ENCODE measurements around the gene DGCR2. TPM values are rescaled to one million over a fixed set of nuclear protein-coding genes. Genes with fewer than 3 reads are reported as not detected.
"Not testable (repeated sequence)": the region's sequence is repeated elsewhere in the genome, so short reads cannot be mapped to it uniquely, and the experiment has no call there.

The DGCR2 gene
- total RNA-seq, 1 donor from 2014 or later = 64.4 TPM

DNA sequence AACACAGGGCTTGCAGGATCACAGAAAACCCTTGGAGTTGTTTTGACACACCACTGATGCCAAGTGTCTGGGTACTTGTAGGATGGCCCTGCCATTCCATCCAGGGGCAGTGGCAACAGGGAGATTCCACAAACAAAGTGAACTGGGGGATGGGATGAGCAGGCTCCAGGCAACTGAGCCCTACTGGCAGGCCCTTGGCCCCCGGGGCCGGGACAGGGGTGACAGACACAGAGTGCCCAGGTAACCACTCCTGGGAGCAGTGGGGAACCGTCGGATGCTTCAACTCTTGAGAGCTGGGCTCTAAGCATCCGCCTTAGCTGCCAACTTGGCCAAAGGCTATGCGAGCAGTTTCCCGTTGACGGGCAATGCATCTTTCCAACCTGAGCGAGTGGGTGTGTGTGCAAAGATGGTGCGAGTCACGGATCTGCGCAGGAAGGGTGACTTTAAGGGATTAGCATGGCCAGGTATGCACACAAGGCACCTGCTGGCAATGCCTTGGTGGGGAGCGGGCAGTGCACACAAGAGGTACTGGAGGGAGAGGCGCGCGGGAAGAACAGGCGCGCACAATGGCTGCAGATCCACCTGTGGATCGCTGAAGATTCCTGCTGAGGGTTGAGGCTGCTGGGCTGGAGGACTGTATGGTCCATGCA, 103.1 kb downstream of the DGCR2 start:
- TF ChIP-seq, protein P1, sequence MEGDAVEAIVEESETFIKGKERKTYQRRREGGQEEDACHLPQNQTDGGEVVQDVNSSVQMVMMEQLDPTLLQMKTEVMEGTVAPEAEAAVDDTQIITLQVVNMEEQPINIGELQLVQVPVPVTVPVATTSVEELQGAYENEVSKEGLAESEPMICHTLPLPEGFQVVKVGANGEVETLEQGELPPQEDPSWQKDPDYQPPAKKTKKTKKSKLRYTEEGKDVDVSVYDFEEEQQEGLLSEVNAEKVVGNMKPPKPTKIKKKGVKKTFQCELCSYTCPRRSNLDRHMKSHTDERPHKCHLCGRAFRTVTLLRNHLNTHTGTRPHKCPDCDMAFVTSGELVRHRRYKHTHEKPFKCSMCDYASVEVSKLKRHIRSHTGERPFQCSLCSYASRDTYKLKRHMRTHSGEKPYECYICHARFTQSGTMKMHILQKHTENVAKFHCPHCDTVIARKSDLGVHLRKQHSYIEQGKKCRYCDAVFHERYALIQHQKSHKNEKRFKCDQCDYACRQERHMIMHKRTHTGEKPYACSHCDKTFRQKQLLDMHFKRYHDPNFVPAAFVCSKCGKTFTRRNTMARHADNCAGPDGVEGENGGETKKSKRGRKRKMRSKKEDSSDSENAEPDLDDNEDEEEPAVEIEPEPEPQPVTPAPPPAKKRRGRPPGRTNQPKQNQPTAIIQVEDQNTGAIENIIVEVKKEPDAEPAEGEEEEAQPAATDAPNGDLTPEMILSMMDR (IDR thresholded peaks at IDR 0.05) = no peak
- DNase-seq (ENCODE audit: extremely low spot score, unreplicated experiment) = no peak
- Mint-ChIP-seq H3K27ac (ENCODE audit: unreplicated experiment) (no peak overlapping the region), H3K4me1 (ENCODE audit: unreplicated experiment) (no peaks in the 10 kb centered on the region), H3K9me3 (ENCODE audit: unreplicated experiment) (no peaks in the 10 kb centered on the region), H3K36me3 (ENCODE audit: unreplicated experiment) (no peaks in the 10 kb centered on the region), H3K27me3 (ENCODE audit: unreplicated experiment) (peaks cover 23% of the 10 kb centered on the region), H3K4me3 (ENCODE audit: unreplicated experiment) (no peak overlapping the region)

DNA sequence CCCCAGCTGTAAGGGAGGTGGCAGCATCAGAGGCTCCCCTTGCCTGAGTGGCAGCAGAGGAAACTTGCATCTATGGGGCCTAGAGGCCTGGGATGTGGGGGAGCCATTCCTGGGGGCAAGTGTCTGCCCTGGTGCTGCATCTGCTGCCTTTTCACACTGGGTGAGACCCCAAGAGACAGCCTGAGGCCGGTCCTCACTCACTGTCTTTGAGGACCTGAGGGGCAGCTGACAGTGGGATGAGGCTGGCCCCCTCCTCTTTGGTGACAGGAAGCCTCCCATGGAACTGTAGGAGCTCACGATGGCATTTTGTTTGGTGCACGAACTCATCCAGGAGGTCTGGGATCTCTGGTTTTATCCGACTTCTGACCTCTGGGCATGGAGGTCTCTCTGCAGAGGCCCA, 104.0 kb downstream of the DGCR2 start:
- no peaks in the 10 kb centered on the region for H3K9me3 Mint-ChIP-seq (ENCODE audit: unreplicated experiment)
- H3K36me3 Mint-ChIP-seq (ENCODE audit: unreplicated experiment) = no peaks in the 10 kb centered on the region
- no peak for DNase-seq (ENCODE audit: extremely low spot score, unreplicated experiment)
- H3K4me3 Mint-ChIP-seq (ENCODE audit: unreplicated experiment) = no peak overlapping the region
- TF ChIP-seq, protein P1 (IDR thresholded peaks at IDR 0.05) = no peak
- no peaks in the 10 kb centered on the region for H3K4me1 Mint-ChIP-seq (ENCODE audit: unreplicated experiment)
- no peak overlapping the region for H3K27ac Mint-ChIP-seq (ENCODE audit: unreplicated experiment)
- H3K27me3 Mint-ChIP-seq (ENCODE audit: unreplicated experiment) = peaks cover 23% of the 10 kb centered on the region

DNA sequence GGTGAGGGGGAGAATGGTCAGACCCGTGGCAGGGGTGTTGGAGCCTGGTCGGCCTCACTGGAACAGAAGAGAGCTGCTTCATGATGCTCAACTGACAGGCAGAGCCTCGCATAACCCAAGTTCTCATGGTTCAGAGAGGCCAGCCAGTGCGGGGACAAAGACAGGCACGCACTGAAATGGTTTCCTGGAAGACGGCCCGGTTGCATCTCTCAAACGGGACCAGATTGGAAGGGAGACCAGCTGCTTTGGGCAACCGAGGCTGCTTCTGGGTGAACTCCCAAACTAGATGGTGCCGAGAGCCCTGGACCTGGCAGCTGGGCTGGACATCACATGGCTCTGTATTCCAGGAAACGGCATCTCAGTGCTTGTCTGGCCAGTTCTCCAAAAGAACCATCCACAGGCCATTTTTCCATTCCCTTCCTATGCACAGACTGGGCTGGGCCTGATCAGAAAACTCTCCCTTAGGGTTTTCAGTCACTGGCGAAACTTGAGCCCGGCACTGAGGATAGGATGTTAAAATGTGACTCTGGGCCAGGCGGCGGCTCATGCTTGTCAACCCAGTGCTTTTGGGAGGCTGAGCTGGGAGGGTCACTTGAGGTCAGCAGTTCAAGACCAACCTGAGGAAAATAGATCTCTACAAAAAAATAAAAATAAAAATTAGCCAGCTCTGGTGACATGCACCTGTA, 106.0 kb downstream of the DGCR2 start:
- Mint-ChIP-seq H3K27ac (ENCODE audit: unreplicated experiment) (no peak overlapping the region), H3K4me3 (ENCODE audit: unreplicated experiment) (no peak overlapping the region), H3K9me3 (ENCODE audit: unreplicated experiment) (no peaks in the 10 kb centered on the region), H3K36me3 (ENCODE audit: unreplicated experiment) (no peaks in the 10 kb centered on the region), H3K4me1 (ENCODE audit: unreplicated experiment) (no peaks in the 10 kb centered on the region), H3K27me3 (ENCODE audit: unreplicated experiment) (peaks cover 30% of the 10 kb centered on the region)
- TF ChIP-seq, protein P1 (IDR thresholded peaks at IDR 0.05) = no peak
- DNase-seq (ENCODE audit: extremely low spot score, unreplicated experiment) = no peak

DNA sequence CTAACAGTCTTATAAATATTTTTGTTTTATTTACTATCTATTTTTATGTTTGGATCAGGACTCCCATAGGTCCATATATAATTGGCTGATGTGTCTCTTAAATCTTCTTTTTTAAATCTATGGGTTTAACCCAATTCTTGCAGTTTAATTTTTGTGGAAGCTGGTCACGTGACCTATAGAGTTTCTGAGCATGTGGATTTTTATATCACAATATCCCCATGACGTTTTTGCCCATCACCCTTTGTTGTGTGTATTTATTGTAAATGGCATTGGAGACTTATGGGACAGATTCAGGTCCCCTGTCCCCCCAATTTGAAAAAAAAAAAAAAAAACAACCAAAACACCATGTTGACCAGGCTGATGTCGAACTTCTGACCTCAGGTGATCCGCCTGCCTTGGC, 107.3 kb downstream of the DGCR2 start:
- H3K27me3 Mint-ChIP-seq (ENCODE audit: unreplicated experiment) = peaks cover 29% of the 10 kb centered on the region
- H3K36me3 Mint-ChIP-seq (ENCODE audit: unreplicated experiment) = no peaks in the 10 kb centered on the region
- H3K4me1 Mint-ChIP-seq (ENCODE audit: unreplicated experiment) = no peaks in the 10 kb centered on the region
- H3K9me3 Mint-ChIP-seq (ENCODE audit: unreplicated experiment) = no peaks in the 10 kb centered on the region
- DNase-seq (ENCODE audit: extremely low spot score, unreplicated experiment) = no peak
- TF ChIP-seq, protein P1 (IDR thresholded peaks at IDR 0.05) = no peak
- no peak overlapping the region for H3K4me3 Mint-ChIP-seq (ENCODE audit: unreplicated experiment)
- H3K27ac Mint-ChIP-seq (ENCODE audit: unreplicated experiment) = no peak overlapping the region

DNA sequence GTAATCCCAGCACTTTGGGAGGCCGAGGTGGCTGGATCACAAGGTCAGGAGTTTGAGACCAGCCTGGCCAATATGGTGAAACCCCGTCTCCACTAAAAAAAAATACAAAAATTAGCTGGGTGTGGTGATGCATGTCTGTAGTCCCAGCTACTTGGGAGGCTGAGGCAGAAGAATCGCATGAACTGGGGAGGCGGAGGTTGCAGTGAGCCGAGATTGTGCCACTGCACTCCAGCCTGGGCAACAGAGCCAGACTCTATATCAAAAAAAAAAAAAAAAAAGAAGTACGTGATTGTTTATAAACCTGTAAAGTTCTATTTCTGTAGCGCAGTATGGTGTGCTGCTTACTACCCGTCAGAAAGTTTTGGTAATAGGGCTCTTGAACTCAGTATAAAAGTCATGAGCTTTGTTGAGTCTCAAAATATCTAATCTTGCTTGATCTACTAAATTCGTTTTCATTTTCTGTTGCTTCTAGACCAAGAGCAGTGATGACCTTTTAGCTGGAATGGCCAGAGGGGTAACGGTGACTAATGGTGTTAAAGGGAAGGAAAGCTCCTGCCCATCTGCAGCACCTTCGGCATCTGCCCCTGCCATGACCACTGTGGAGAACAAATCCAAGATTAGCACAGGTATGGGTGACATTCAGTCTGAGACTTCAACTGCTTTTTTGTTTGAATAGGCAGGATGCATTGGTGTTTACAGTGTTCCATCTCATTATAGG, 108.2 kb downstream of the DGCR2 start:
- H3K4me3 Mint-ChIP-seq (ENCODE audit: unreplicated experiment); H3K4me1 Mint-ChIP-seq (ENCODE audit: unreplicated experiment); H3K9me3 Mint-ChIP-seq (ENCODE audit: unreplicated experiment); H3K36me3 Mint-ChIP-seq (ENCODE audit: unreplicated experiment); DNase-seq (ENCODE audit: extremely low spot score, unreplicated experiment); H3K27ac Mint-ChIP-seq (ENCODE audit: unreplicated experiment): not testable (repeated sequence)
- H3K27me3 Mint-ChIP-seq (ENCODE audit: unreplicated experiment) = peaks cover 24% of the 10 kb centered on the region

DNA sequence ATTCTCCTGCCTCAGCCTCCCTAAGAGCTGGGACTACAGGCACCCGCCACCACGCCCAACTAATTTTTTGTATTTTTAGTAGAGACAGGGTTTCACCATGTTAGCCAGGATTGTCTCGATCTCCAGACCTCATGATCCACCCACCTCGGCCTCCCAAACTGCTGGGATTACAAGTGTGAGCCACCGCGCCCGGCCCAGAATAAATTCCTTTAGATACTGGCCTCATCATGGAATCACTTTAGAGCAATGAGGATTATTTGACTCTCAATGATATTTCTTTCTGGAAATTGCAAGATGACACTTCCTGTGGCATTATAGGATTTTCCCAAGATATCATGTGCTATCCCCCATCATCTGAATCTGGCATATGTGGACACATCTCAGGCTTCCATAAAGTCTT, 108.8 kb downstream of the DGCR2 start:
- not testable (repeated sequence) for H3K4me3 Mint-ChIP-seq (ENCODE audit: unreplicated experiment); H3K27ac Mint-ChIP-seq (ENCODE audit: unreplicated experiment); H3K4me1 Mint-ChIP-seq (ENCODE audit: unreplicated experiment); H3K9me3 Mint-ChIP-seq (ENCODE audit: unreplicated experiment); DNase-seq (ENCODE audit: extremely low spot score, unreplicated experiment); H3K36me3 Mint-ChIP-seq (ENCODE audit: unreplicated experiment)
- peaks cover 26% of the 10 kb centered on the region for H3K27me3 Mint-ChIP-seq (ENCODE audit: unreplicated experiment)
